SU-DHL-6 (cell line): ENCODE results near the gene IGFLR1.

Experiments
- H2AFZ ChIP-seq: fragments of 200-600 bp; sonication (generic); 2 replicates; pipeline ENCODE4 v1.6.1; 2014; ENCODE audit warnings: low read depth, mild to moderate bottlenecking, moderate library complexity, mixed read lengths, antibody characterized with exemption, low read length; ENCODE audit not compliant: severe bottlenecking
- H3F3A ChIP-seq: fragments of 200-600 bp; shearing (Covaris generic); 2 replicates; pipeline ENCODE4 v1.6.0; 2016; ENCODE audit warnings: antibody characterized with exemption, mild to moderate bottlenecking; ENCODE audit not compliant: insufficient read depth
- H3K27ac ChIP-seq: fragments of 200-600 bp; sonication (generic); 2 replicates; pipeline ENCODE4 v1.5.1; 2016; ENCODE audit warnings: low read depth, mild to moderate bottlenecking, low read length, moderate library complexity, mixed read lengths
- H3K27me3 ChIP-seq: fragments of 200-600 bp; sonication (generic), shearing (Covaris generic); 2 replicates; pipeline ENCODE4 v1.6.0; 2014; ENCODE audit warnings: mild to moderate bottlenecking, low read length
- H3K36me3 ChIP-seq: fragments of 200-600 bp; sonication (generic); 2 replicates; pipeline ENCODE4 v1.6.1; 2014; ENCODE audit warnings: mild to moderate bottlenecking, low read length, mixed read lengths
- H3K4me2 ChIP-seq: fragments of 300-600, 200-600 bp; shearing (Covaris generic), sonication (generic); 2 replicates; pipeline ENCODE4 v1.6.0; 2014; ENCODE audit warnings: low read length, low read depth, mild to moderate bottlenecking; ENCODE audit not compliant: poor library complexity, severe bottlenecking
- H3K4me3 ChIP-seq: fragments of 200-600 bp; sonication (generic); 2 replicates; pipeline ENCODE4 v1.5.1; 2014; ENCODE audit warnings: antibody characterized with exemption, low read length, mild to moderate bottlenecking, mixed read lengths; ENCODE audit not compliant: insufficient read depth, poor library complexity, severe bottlenecking
- H3K79me2 ChIP-seq: fragments of 200-600 bp; sonication (generic); 2 replicates; pipeline ENCODE4 v1.6.1; 2014; ENCODE audit warnings: mild to moderate bottlenecking, low read length, moderate library complexity; ENCODE audit not compliant: insufficient read depth
- H3K9ac ChIP-seq: fragments of 200-600 bp; sonication (generic); 2 replicates; pipeline ENCODE4 v1.7.0; 2014; ENCODE audit warnings: mild to moderate bottlenecking, low read length
- H3K9me2 ChIP-seq: fragments of 200-600 bp; sonication (generic); replicated peaks from 2 replicates; pipeline ENCODE4 v1.6.1; 2014; ENCODE audit warnings: low read length; ENCODE audit not compliant: insufficient read depth
- H3K9me3 ChIP-seq: fragments of 200-600 bp; sonication (generic); 2 replicates; pipeline ENCODE4 v1.6.1; 2014; ENCODE audit warnings: low read length, mixed read lengths; ENCODE audit not compliant: insufficient read depth
- H4K20me1 ChIP-seq: fragments of 200-600 bp; sonication (generic); 2 replicates; pipeline ENCODE4 v1.6.1; 2014; ENCODE audit warnings: low read depth, mild to moderate bottlenecking, antibody characterized with exemption, low read length, moderate library complexity, mixed read lengths
- CTCF ChIP-seq: fragments of 200-600 bp; sonication (generic); IDR thresholded peaks from one replicate; pipeline ENCODE4 v1.5.1; 2017; ENCODE audit warnings: antibody characterized with exemption, mild to moderate bottlenecking, low read length, moderate library complexity; ENCODE audit not compliant: insufficient read depth, poor library complexity, severe bottlenecking
- EZH2phosphoT487 ChIP-seq: fragments of 200-600 bp; sonication (generic), shearing (Covaris generic); conservative IDR thresholded peaks from 2 replicates; pipeline ENCODE4 v1.6.1; 2018; ENCODE audit warnings: mild to moderate bottlenecking, antibody characterized with exemption, low read length, moderate library complexity, mixed read lengths

The IGFLR1 gene

GRCh38 chr19:35789978-35790944 is 48.0 kb upstream of the IGFLR1 start:
- no peaks in the 10 kb centered on the region for H3F3A ChIP-seq
- H3K36me3 ChIP-seq = no peaks in the 10 kb centered on the region
- no peak overlapping the region for H3K4me2 ChIP-seq
- H3K27me3 ChIP-seq = no peaks in the 10 kb centered on the region
- no peak overlapping the region for H2AFZ ChIP-seq
- H3K9me2 ChIP-seq = no peaks in the 10 kb centered on the region
- no peak overlapping the region for H3K27ac ChIP-seq
- no peaks in the 10 kb centered on the region for H4K20me1 ChIP-seq
- no peaks in the 10 kb centered on the region for H3K79me2 ChIP-seq
- TF ChIP-seq EZH2phosphoT487 (no peak), CTCF (no peak)
- no peak overlapping the region for H3K4me3 ChIP-seq
- no peaks in the 10 kb centered on the region for H3K9me3 ChIP-seq
- H3K9ac ChIP-seq = no peak overlapping the region

- H3F3A ChIP-seq = no peaks in the 10 kb centered on the region
- no peak overlapping the region for H2AFZ ChIP-seq
- H3K4me3 ChIP-seq = no peak overlapping the region
- TF ChIP-seq EZH2phosphoT487 (no peak), CTCF (no peak)
- H3K79me2 ChIP-seq = no peaks in the 10 kb centered on the region
- no peak overlapping the region for H3K9ac ChIP-seq
- no peaks in the 10 kb centered on the region for H3K36me3 ChIP-seq
- H3K27ac ChIP-seq = no peak overlapping the region
- H3K27me3 ChIP-seq = no peaks in the 10 kb centered on the region
- H3K9me3 ChIP-seq = no peaks in the 10 kb centered on the region
- H3K4me2 ChIP-seq = no peak overlapping the region
- no peaks in the 10 kb centered on the region for H3K9me2 ChIP-seq
- H4K20me1 ChIP-seq = no peaks in the 10 kb centered on the region
Observed at GRCh38 chr19:35789195-35789977, 47.1 kb upstream of the IGFLR1 start.

GRCh38 chr19:35788205-35788960 is 46.1 kb upstream of the IGFLR1 start:
- Histone ChIP-seq H3K9ac (no peak overlapping the region), H3F3A (no peaks in the 10 kb centered on the region), H3K36me3 (no peaks in the 10 kb centered on the region), H3K4me2 (no peak overlapping the region), H3K27ac (no peak overlapping the region), H3K27me3 (no peaks in the 10 kb centered on the region), H3K9me3 (no peaks in the 10 kb centered on the region), H3K4me3 (no peak overlapping the region), H3K9me2 (no peaks in the 10 kb centered on the region), H3K79me2 (no peaks in the 10 kb centered on the region), H2AFZ (no peak overlapping the region), H4K20me1 (no peaks in the 10 kb centered on the region)
- no peak for TF ChIP-seq CTCF
- TF ChIP-seq EZH2phosphoT487 = no peak
